ENCODE results near the gene ZNF286A. TPM values are rescaled to one million over a fixed set of nuclear protein-coding genes. Genes with fewer than 3 reads are reported as not detected.

The ZNF286A gene
- total RNA-seq, 4 donors from 2014 or later, result 3.3 to 10.2 (median 6.0) TPM

Other genes with a start within 250 kb of the ZNF286A start
- gene CDRT4, start 232.1 kb upstream of the ZNF286A start, total RNA-seq, result 1 to 10 TPM in 2 of 4 donors, under 1 TPM in 2; 0.66 to 2.0 (median 1.00) TPM
- 1 to 10 TPM in 3 of 4 donors, not detected in 1; 1.2 to 4.2 (median 1.7) TPM for gene TVP23C, start 136.3 kb upstream of the ZNF286A start, total RNA-seq
- 1 to 10 TPM; 1.1 to 2.7 (median 1.5) TPM for gene FBXW10B, start 80.0 kb upstream of the ZNF286A start, total RNA-seq
- gene TRIM16, start 15.4 kb upstream of the ZNF286A start, total RNA-seq, result 10 to 100 TPM; 14.0 to 33.0 (median 21.2) TPM
- gene TBC1D26, start 32.5 kb downstream of the ZNF286A start, total RNA-seq, result under 1 TPM in 2 of 4 donors, not detected in 2; 0.13 to 0.25 TPM
- gene ADORA2B, start 245.4 kb downstream of the ZNF286A start, total RNA-seq, result 1 to 10 TPM in 1 of 4 donors, under 1 TPM in 1, not detected in 2; 0.25 to 1.4 TPM